Umbilical cord (tissue), 2 donors: Measurements from ENCODE around the gene LRRC49. TPM values are rescaled to one million over a fixed set of nuclear protein-coding genes. Genes with fewer than 3 reads are reported as not detected.
"Not testable (repeated sequence)": the region's sequence is repeated elsewhere in the genome, so short reads cannot be mapped to it uniquely, and the experiment has no call there.

Experiments used
- DNase-seq: peaks from one replicate; pipeline ENCODE4 v3.0.0-alpha.2; 2015; ENCODE audit warnings: low spot score
- total RNA-seq: library from RNA; depleted of rRNA; stranded (reverse); fragments of >200 nt; gene quantifications from one replicate; pipeline ENCODE4 v1.2.3, GENCODE V29; 2014; ENCODE audit warnings: low replicate concordance; ENCODE audit not compliant: insufficient read depth

Gene LRRC49
- total RNA-seq, 1 donor from 2014 or later: 28.9 TPM

DNA sequence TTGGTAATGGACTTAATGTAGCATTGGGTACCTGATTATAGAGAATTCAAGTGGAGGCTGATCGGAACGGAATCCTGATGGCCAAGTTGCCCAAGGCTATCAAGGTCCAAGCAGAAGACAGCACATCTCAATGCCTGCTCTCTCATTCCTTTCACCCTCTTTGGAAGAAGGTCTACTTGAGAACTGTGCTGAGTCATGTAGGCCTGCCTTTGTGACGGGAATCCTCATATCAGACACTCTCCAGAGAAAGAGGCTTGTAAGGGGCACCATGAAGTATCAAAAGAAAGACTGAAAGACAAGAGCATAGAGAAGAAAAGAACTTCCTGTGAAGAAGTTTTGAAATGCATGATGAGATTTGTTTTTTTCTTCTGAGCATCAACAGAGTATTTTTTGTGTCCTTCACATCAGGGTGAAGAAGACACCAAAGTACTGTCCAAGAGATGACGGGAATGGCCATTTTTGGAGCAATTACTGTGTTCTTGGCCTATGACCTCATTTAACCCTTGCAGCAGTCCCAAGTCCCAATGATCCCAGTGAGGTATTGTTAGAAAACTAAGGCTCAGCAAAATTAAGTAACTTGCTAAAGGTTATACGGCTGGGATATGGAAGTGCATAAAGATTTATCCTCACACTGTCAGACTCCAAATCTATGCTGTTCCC, 25.5 kb upstream of the LRRC49 start:
- DNase-seq: no peak

DNA sequence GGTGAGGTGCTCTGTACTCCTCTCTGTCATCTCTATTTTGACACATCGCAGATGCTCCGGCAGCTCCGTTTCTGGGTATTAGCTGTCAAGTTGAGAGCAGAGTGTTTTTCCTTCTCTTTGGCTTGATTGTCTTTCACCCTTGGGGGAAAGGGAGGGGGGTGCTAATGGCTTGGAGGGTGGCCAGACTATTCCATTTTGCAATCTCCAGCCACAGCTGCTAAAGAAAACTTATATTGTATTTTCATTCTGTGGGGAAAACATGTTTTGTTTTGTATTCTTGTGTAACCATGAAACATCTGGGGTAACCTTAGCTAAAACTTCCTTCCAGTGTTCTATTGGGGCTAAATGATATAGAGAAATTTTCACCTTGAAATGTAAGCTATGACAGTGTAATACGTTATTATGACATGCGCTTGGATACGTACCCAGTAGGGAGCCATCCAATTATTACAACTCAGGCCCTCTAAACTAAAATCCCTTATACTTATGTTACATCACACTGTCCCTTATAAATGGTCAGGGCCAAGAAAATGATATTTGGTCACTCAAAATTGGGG, 24.6 kb upstream of the LRRC49 start:
- DNase-seq: peak; percentile 66

DNA sequence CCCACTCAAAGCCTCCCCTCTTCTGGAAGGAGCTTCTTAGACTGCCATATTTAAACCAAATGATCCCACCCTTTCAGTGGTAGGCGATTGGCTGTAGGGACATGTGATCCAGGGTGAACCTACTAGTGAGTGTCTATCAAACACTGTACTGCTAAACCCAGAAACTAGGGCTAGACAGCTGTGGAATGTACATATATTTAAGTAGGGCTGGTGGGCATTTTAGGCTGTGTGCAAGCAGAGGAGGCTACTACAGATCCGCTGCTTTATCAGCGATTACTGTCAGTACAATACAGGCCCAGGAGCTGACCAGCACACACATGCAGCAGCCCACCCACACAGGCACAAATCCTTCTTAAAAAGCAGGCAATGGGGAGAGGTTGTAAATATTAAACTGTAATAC, 23.3 kb upstream of the LRRC49 start:
- DNase-seq: peak; percentile 30

- DNase-seq: peak; percentile 76
Observed at GRCh38 chr15:70870051-70870450, 22.6 kb upstream of the LRRC49 start.

GRCh38 chr15:70871490-70871889, 21.1 kb upstream of the LRRC49 start:
- not testable (repeated sequence) for DNase-seq

DNA sequence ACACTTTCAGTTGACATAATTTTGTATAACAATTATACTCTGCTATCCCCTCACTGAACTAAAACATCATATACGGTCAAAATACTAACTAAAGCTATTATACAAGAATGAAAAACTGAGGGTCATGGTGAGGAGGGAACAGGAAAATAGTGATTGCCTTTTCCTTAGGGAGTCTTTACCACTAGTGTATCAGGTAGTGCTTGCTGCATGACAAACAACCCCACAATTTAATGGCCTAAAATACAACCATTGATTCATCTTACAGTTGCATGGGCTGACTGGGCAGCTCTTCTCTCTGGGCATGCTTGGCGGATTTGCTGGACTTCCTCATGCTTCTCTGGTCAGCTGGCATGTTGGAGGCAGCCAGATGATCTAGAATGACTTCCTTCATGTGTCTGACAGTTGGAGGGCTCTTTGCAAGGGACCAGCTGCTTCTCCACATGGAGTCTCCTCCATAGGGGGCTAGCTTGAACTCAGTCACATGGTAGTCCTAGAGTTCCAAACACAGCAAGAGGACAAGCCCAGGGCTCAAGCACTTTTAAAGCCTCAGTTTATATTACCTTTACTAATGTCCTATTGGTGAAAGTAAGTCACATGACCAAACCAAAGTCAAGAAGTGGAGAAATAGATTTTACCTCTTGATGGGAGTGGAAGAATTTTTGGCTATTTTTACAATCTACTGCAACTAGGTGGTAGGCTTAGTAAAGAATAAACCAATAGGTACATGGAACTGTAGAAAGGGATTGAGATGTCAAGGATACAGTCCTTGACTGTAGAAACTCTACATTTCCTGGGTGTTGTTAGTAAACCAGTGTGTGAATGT, 19.2 kb upstream of the LRRC49 start:
- DNase-seq: no peak

- DNase-seq: peak; percentile 62
Observed at GRCh38 chr15:70875001-70875782, 17.4 kb upstream of the LRRC49 start.

- DNase-seq: no peak
Observed at GRCh38 chr15:70876011-70876410, 16.6 kb upstream of the LRRC49 start.

- DNase-seq: no peak
Observed at GRCh38 chr15:70876683-70877082, 15.9 kb upstream of the LRRC49 start.

DNA sequence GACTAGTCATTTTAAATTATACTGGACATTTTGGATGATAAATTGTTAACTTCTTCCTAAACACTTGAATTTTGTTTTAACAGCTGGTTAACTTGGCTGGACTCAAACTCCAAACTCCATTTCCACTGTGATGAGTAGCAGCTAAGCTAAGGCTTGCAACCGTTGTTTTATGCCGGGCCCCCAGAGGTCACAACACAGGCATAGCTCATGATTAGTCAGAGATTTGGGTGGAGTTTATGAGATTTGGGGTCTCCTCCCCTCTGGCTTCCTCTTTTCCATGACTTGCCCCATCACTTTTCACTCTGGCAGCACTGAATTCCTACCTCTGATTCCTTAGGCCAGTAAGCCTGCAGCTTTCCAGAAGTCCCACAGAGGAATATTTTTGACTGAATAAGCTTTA, 13.2 kb upstream of the LRRC49 start:
- DNase-seq: peak; percentile 71

DNA sequence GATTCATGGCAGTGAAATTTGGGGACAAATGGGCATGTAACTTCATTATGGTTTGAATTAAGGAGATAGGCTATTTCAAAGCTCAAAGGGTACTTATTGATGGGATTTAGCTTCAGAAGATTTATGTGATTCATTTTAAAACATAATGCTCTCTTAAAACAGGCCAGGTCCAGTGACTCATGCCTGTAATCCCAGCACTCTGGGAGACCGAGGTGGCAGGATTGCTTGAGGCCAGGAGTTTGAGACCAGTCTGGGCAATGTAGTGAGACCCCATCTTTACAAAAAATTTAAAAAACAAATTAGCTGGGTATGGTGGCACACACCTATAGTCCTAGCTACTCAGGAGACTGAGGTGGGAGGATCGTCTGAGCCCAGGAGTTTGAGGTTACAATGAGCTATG, 11.8 kb upstream of the LRRC49 start:
- no peak for DNase-seq

GRCh38 chr15:70882361-70882760, 10.3 kb upstream of the LRRC49 start:
- no peak for DNase-seq

GRCh38 chr15:70892912-70893560, 410 bp downstream of the LRRC49 start:
- peak; percentile 72 for DNase-seq

- DNase-seq: peak; percentile 83
Observed at GRCh38 chr15:70902107-70902506, 9.5 kb downstream of the LRRC49 start.

GRCh38 chr15:70906842-70907241, 14.2 kb downstream of the LRRC49 start:
- DNase-seq: no peak

DNA sequence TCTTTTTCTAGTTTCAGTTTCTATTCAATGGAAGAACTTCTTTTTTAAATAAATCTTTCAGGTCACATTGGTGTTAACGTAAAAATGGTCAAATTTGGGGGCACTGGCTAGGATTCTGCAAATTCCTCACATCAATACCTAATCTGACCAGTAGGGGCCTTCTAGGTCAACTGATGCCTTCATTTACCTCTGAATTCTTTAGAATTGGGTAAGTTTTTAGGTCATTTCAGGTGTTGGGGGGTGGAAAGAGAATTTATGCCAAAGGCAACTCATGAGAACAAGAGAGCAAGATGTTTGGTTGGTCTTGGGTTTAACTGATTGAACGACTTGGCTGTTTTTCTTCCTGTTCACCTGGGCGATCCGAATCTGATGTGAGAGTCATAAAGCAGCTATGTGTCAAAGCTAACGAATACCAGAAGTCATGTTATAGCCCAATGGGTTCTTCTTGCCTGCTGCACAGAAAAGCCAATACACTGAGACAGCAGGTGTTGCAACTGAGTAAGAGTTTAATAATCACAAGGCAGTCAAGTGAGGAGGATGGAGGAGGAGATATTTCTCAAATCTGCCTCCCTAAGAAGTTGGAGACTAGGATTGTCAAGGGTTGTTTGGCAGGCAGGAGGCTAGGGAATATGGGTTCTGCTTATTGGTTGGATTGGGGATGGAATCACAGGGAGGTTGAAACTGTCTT, 15.3 kb downstream of the LRRC49 start:
- no peak for DNase-seq

GRCh38 chr15:70910958-70911357, 18.3 kb downstream of the LRRC49 start:
- no peak for DNase-seq

- no peak for DNase-seq
Observed at GRCh38 chr15:70912187-70912586, 19.6 kb downstream of the LRRC49 start.

DNA sequence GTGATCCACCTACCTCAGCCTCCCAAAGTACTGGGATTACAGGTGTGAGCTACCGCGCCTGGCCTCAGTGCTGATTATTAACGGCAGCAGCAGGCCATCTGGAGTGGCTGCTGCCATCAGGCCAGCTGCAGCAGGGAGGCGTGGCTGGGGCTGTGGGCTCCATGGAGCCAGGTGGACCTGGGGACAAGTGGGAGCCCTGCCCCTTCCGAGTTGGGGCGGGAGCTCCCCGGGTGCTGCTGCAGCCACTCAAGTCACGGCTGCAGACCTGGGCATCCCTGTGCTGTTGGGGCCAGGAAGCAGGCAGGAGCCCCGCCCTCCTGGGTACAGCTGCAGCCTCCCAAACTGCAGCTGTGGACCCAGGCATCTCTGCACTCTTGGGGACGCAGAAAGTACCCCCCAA, 23.9 kb downstream of the LRRC49 start:
- DNase-seq: no peak

GRCh38 chr15:70917955-70918354, 25.3 kb downstream of the LRRC49 start:
- DNase-seq: no peak
